ENCODE measurements around the gene CD300LF.

CD300LF gene

DNA sequence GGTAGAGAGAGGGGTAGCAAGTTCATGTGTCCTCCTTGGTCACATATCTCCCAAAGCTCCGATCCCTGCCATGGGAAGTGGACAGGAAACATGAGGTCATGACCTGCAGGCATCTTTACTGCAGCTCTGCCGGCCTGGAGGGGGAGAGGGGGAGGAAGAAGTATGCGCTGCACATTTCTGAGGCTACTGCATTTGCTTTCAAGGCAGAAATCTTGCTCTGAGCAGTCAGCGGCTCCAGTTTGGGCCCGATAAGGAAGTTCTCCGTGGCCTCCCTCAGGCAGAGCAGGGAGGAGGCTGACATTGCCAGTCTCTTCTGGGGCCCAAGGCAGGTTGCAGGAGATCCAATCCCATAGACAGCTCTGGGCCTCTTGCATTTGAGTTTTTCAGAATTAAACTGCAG lies 34.2 kb upstream of the CD300LF start:
- H3K4me3 ChIP-seq (ENCODE audit: low read depth, low read length) = no peak overlapping the region
- DNase-seq (ENCODE audit: low read depth) = no peak
- TF ChIP-seq, protein P1, sequence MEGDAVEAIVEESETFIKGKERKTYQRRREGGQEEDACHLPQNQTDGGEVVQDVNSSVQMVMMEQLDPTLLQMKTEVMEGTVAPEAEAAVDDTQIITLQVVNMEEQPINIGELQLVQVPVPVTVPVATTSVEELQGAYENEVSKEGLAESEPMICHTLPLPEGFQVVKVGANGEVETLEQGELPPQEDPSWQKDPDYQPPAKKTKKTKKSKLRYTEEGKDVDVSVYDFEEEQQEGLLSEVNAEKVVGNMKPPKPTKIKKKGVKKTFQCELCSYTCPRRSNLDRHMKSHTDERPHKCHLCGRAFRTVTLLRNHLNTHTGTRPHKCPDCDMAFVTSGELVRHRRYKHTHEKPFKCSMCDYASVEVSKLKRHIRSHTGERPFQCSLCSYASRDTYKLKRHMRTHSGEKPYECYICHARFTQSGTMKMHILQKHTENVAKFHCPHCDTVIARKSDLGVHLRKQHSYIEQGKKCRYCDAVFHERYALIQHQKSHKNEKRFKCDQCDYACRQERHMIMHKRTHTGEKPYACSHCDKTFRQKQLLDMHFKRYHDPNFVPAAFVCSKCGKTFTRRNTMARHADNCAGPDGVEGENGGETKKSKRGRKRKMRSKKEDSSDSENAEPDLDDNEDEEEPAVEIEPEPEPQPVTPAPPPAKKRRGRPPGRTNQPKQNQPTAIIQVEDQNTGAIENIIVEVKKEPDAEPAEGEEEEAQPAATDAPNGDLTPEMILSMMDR (IDR thresholded peaks at IDR 0.05; ENCODE audit: low read depth, low read length, missing control alignments) = no peak

DNA sequence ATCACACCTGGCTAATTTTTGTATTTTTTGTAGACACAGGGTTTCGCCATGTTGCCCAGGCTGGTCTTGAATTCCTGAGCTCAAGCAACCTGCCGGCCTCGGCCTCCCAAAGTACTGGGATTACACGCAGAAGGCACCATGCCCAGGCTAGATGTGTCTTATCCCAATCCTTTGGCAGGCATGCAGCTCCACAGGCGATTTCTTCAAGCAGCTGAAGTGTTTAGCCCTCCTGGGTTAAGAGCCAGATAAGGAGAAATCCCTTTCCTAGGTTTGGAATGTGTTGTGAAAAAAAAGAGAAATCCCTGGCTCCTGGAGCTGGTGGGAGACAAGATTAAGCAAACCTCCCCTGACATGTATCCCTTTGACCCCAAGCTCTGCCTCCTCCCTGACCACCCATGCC lies 33.7 kb upstream of the CD300LF start:
- TF ChIP-seq, protein P1 (IDR thresholded peaks at IDR 0.05; ENCODE audit: low read depth, low read length, missing control alignments) = no peak
- DNase-seq (ENCODE audit: low read depth) = no peak
- H3K4me3 ChIP-seq (ENCODE audit: low read depth, low read length) = no peak overlapping the region

DNA sequence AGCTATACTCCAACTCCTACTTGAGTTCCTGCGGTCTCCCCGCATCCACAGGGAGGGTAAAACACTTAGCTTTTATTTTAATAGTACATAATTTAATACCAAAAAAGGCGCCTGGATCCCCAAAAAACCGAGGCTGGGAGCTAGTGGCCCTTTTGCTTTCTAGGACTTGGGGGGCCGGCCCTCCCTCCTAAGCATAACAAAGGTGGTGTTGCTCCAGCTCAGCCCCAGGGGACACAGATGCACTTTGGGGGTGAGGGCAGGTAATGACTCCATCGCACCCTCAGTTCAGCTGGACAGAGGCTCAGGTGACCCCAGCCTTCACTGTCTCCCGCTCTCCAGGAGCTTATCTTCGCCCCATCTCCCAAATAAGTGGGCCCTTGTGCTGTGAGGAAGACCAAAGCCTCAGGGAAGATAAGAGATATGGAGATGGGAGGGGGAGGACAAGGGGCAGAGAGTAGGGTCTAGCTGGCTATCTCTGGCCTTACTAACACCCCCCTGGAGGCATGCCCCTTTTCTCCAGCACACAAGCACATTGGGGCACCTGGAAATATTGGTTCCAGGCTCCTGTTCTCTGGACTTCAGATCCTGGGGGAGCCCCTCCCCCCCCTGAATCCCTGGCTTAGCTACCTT lies 32.9 kb upstream of the CD300LF start:
- no peak overlapping the region for H3K4me3 ChIP-seq (ENCODE audit: low read depth, low read length)
- DNase-seq (ENCODE audit: low read depth) = no peak
- TF ChIP-seq, protein P1 (IDR thresholded peaks at IDR 0.05; ENCODE audit: low read depth, low read length, missing control alignments) = no peak

DNA sequence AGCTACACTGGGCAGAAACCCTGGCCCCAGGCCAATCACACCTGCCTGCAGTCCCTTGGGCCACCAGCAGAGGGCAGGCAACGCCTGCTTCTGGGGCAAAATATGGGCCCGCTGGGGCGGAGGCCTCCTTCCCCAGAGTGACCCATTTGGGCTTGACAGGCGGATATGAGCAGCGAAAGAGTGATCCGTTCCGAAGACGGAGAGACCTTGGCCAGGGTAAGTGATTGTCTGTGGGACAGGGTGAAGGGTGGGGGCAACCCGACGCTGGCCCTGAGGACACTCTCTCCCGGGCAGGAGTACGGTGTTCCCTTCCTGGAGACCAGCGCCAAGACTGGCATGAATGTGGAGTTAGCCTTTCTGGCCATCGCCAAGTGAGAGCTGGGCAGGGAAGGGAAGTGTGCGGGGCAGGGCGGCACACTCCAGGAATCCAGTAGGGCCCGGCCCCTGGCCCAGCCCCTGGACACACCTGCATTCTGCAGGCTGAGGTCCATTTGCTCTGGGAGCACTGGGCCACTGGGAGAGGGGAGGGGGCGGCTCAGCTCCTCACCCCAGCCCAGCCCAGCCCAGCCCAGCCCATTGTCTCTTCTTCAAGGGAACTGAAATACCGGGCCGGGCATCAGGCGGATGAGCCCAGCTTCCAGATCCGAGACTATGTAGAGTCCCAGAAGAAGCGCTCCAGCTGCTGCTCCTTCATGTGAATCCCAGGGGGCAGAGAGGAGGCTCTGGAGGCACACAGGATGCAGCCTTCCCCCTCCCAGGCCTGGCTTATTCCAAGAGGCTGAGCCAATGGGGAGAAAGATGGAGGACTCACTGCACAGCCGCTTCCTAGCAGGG lies 32.2 kb upstream of the CD300LF start:
- TF ChIP-seq, protein P1 (IDR thresholded peaks at IDR 0.05; ENCODE audit: low read depth, low read length, missing control alignments) = peak; percentile 100
- H3K4me3 ChIP-seq (ENCODE audit: low read depth, low read length) = no peak overlapping the region
- DNase-seq (ENCODE audit: low read depth) = no peak

DNA sequence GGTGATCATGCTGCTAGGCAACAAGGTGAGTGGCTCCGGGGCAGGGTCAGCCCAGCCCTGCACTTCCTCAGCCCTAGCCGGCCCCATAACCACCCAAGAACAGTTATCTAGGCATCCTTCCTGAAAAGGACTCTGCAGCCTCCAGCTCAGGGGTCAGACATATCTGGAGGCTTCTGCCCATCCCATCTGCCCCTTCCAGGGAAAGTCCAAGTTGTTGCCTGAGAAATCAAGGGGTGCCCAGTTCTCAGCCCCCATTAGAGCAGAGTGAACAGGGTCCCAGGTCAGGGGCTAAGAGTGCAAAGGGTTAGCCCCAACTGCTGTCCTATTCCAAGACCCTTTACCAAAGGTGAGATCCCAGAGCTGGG lies 31.6 kb upstream of the CD300LF start:
- H3K4me3 ChIP-seq (ENCODE audit: low read depth, low read length) = no peak overlapping the region
- DNase-seq (ENCODE audit: low read depth) = no peak
- TF ChIP-seq, protein P1 (IDR thresholded peaks at IDR 0.05; ENCODE audit: low read depth, low read length, missing control alignments) = no peak

DNA sequence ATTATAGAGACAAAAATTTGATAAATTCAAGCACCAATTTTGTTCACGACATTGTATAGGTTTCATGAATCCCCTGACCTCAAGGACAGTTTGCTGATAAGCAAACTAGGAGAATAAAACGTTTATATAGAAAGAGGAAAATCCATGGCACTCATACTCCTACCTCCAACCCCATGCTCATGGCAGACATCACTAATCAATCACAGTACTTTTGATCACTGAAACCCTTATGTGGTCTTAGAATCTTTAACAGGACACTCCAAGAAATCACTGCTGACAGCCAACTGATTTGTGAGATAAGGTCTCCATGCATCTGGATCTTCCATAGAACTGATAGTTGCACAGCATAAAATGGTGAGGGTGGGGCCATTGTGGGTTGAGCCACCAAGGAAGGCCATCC lies 31.0 kb upstream of the CD300LF start:
- no peak for DNase-seq (ENCODE audit: low read depth)
- TF ChIP-seq, protein P1 (IDR thresholded peaks at IDR 0.05; ENCODE audit: low read depth, low read length, missing control alignments) = no peak
- H3K4me3 ChIP-seq (ENCODE audit: low read depth, low read length) = no peak overlapping the region
